Measurements from ENCODE around the gene AUH. TPM values are rescaled to one million over a fixed set of nuclear protein-coding genes. Genes with fewer than 3 reads are reported as not detected.

The AUH gene
- polyA plus RNA-seq, 1 donor from 2014 or later: 42.6 TPM

DNA sequence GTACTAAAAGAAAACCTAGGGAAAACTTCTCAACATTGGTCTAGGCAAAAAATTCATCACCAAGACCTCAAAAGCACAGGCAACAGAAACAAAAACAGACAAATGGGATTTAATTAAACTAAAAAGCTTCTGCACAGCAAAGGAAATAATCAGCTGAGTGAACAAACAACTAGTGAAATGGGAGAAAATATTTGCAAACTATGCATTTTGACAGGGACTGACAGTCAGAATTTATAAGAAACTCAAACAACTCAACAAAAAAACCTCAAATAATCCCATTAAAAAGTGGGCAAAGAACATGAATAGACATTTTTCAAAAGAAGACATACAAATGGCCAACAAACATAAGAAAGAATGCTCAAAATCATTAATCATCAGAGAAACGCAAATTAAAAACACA, 189.4 kb downstream of the AUH start:
- TF ChIP-seq EP300 (conservative IDR thresholded peaks at IDR 0.05; ENCODE audit: poor library complexity, severe bottlenecking): no peak
- no peak for TF ChIP-seq RAD21 (conservative IDR thresholded peaks at IDR 0.05)
- TF ChIP-seq POLR2AphosphoS5 (IDR thresholded peaks at IDR 0.05): no peak
- TF ChIP-seq SMC3 (conservative IDR thresholded peaks at IDR 0.05; ENCODE audit: poor library complexity): no peak
- TF ChIP-seq, protein P1, sequence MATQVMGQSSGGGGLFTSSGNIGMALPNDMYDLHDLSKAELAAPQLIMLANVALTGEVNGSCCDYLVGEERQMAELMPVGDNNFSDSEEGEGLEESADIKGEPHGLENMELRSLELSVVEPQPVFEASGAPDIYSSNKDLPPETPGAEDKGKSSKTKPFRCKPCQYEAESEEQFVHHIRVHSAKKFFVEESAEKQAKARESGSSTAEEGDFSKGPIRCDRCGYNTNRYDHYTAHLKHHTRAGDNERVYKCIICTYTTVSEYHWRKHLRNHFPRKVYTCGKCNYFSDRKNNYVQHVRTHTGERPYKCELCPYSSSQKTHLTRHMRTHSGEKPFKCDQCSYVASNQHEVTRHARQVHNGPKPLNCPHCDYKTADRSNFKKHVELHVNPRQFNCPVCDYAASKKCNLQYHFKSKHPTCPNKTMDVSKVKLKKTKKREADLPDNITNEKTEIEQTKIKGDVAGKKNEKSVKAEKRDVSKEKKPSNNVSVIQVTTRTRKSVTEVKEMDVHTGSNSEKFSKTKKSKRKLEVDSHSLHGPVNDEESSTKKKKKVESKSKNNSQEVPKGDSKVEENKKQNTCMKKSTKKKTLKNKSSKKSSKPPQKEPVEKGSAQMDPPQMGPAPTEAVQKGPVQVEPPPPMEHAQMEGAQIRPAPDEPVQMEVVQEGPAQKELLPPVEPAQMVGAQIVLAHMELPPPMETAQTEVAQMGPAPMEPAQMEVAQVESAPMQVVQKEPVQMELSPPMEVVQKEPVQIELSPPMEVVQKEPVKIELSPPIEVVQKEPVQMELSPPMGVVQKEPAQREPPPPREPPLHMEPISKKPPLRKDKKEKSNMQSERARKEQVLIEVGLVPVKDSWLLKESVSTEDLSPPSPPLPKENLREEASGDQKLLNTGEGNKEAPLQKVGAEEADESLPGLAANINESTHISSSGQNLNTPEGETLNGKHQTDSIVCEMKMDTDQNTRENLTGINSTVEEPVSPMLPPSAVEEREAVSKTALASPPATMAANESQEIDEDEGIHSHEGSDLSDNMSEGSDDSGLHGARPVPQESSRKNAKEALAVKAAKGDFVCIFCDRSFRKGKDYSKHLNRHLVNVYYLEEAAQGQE (IDR thresholded peaks at IDR 0.05; ENCODE audit: borderline replicate concordance): no peak
- no peak for TF ChIP-seq MXI1 (conservative IDR thresholded peaks at IDR 0.05; ENCODE audit: poor library complexity, severe bottlenecking)
- TF ChIP-seq, protein P2, sequence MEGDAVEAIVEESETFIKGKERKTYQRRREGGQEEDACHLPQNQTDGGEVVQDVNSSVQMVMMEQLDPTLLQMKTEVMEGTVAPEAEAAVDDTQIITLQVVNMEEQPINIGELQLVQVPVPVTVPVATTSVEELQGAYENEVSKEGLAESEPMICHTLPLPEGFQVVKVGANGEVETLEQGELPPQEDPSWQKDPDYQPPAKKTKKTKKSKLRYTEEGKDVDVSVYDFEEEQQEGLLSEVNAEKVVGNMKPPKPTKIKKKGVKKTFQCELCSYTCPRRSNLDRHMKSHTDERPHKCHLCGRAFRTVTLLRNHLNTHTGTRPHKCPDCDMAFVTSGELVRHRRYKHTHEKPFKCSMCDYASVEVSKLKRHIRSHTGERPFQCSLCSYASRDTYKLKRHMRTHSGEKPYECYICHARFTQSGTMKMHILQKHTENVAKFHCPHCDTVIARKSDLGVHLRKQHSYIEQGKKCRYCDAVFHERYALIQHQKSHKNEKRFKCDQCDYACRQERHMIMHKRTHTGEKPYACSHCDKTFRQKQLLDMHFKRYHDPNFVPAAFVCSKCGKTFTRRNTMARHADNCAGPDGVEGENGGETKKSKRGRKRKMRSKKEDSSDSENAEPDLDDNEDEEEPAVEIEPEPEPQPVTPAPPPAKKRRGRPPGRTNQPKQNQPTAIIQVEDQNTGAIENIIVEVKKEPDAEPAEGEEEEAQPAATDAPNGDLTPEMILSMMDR (IDR thresholded peaks at IDR 0.05; ENCODE audit: poor library complexity, severe bottlenecking): no peak
- TF ChIP-seq EZH2 (IDR thresholded peaks at IDR 0.05; ENCODE audit: borderline replicate concordance, insufficient read depth, low read length, poor library complexity, severe bottlenecking): no peak
- TF ChIP-seq TAF1 (IDR thresholded peaks at IDR 0.05; ENCODE audit: low read depth): no peak
- no peaks in the 10 kb centered on the region for H3K79me2 ChIP-seq (replicated peaks; ENCODE audit: insufficient read depth, low read length)
- no peaks in the 10 kb centered on the region for H3F3A ChIP-seq (ENCODE audit: insufficient read depth, low read length, poor library complexity, severe bottlenecking)

DNA sequence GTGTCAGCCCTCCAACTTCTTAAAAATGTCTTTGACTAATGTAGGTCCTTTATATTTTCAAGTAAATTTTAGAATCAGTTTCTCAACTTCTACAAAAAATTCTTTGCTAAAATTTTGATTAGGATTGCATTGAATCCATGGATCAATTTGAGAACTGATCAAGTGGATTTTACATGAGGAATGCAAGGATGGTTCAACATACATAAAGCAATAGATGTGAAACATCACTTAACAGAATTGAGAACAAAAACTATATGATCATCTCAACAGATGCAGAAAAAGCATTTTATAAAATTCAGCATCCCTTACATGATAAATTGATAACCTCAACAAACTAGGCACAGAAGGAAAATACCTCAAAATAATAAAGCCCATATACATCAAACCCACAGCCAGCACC, 190.8 kb downstream of the AUH start:
- no peak overlapping the region for H3K4me3 ChIP-seq (ENCODE audit: low read length)
- H3K36me3 ChIP-seq (ENCODE audit: insufficient read depth, low read length): no peaks in the 10 kb centered on the region
- H3F3A ChIP-seq (ENCODE audit: insufficient read depth, low read length, poor library complexity, severe bottlenecking): no peaks in the 10 kb centered on the region
- H4K20me1 ChIP-seq (ENCODE audit: insufficient read depth): no peaks in the 10 kb centered on the region
- no peak overlapping the region for H3K4me2 ChIP-seq (ENCODE audit: low read length)
- no peak overlapping the region for H3K9ac ChIP-seq (ENCODE audit: low read length)
- H2AFZ ChIP-seq (ENCODE audit: low read depth, low read length): no peak overlapping the region
- H3K27ac ChIP-seq (ENCODE audit: low read length): no peak overlapping the region
- no peaks in the 10 kb centered on the region for H3K79me2 ChIP-seq (replicated peaks; ENCODE audit: insufficient read depth, low read length)
- H3K9me3 ChIP-seq (ENCODE audit: low read length): no peaks in the 10 kb centered on the region
- H3K27me3 ChIP-seq (ENCODE audit: insufficient read depth, low read depth, low read length): no peaks in the 10 kb centered on the region
- TF ChIP-seq POLR2AphosphoS5 (IDR thresholded peaks at IDR 0.05) (no peak), MXI1 (conservative IDR thresholded peaks at IDR 0.05; ENCODE audit: poor library complexity, severe bottlenecking) (no peak), SMC3 (conservative IDR thresholded peaks at IDR 0.05; ENCODE audit: poor library complexity) (no peak), TAF1 (IDR thresholded peaks at IDR 0.05; ENCODE audit: low read depth) (no peak), EP300 (conservative IDR thresholded peaks at IDR 0.05; ENCODE audit: poor library complexity, severe bottlenecking) (no peak), RAD21 (conservative IDR thresholded peaks at IDR 0.05) (no peak), EZH2 (IDR thresholded peaks at IDR 0.05; ENCODE audit: borderline replicate concordance, insufficient read depth, low read length, poor library complexity, severe bottlenecking) (no peak)
- TF ChIP-seq, protein P2 (IDR thresholded peaks at IDR 0.05; ENCODE audit: poor library complexity, severe bottlenecking): no peak
- TF ChIP-seq, protein P1 (IDR thresholded peaks at IDR 0.05; ENCODE audit: borderline replicate concordance): no peak
- H3K9me2 ChIP-seq (ENCODE audit: insufficient read depth, low read length): no peaks in the 10 kb centered on the region

More for the DNA sequence above, 189.4 kb downstream of the AUH start:
- H3K9ac ChIP-seq (ENCODE audit: low read length): no peak overlapping the region
- no peak overlapping the region for H3K4me3 ChIP-seq (ENCODE audit: low read length)
- no peak overlapping the region for H2AFZ ChIP-seq (ENCODE audit: low read depth, low read length)
- no peaks in the 10 kb centered on the region for H3K9me2 ChIP-seq (ENCODE audit: insufficient read depth, low read length)
- H3K27ac ChIP-seq (ENCODE audit: low read length): no peak overlapping the region
- H4K20me1 ChIP-seq (ENCODE audit: insufficient read depth): no peaks in the 10 kb centered on the region
- no peaks in the 10 kb centered on the region for H3K9me3 ChIP-seq (ENCODE audit: low read length)
- no peaks in the 10 kb centered on the region for H3K36me3 ChIP-seq (ENCODE audit: insufficient read depth, low read length)
- no peak overlapping the region for H3K4me2 ChIP-seq (ENCODE audit: low read length)
- no peaks in the 10 kb centered on the region for H3K27me3 ChIP-seq (ENCODE audit: insufficient read depth, low read depth, low read length)
